Activated B cell treated with CpG ODN at 0.5 μM for 24 hours (primary cell): ENCODE measurements around the gene PDGFB. TPM values are rescaled to one million over a fixed set of nuclear protein-coding genes. Genes with fewer than 3 reads are reported as not detected.

ENCODE experiments used
- ATAC-seq: fragments of 200-7000 bp; cut with Tn5 transposase; one replicate; pipeline ENCODE4 v1.10.0; 2021; ENCODE audit warnings: low read depth, mild to moderate bottlenecking, moderate library complexity
- CTCF ChIA-PET: fragments of 350-600 bp; sonication (Branson Sonifier 250); formaldehyde crosslinking; loops from one replicate; lab custom pipeline; 2021; ENCODE audit warnings: antibody characterized with exemption; lab: Charles Lee
- POLR2A ChIA-PET: fragments of 350-600 bp; sonication (Branson Sonifier 250); formaldehyde crosslinking; loops from one replicate; lab custom pipeline; 2021; ENCODE audit warnings: antibody characterized with exemption; lab: Charles Lee
- DNase-seq: peaks from one replicate; pipeline ENCODE4 v3.0.0; 2022
- H3K27ac Mint-ChIP-seq: one replicate; pipeline ENCODE4 v1.8.0; 2020; ENCODE audit warnings: mixed read lengths
- H3K27me3 Mint-ChIP-seq: one replicate; pipeline ENCODE4 v1.8.0; 2021; ENCODE audit warnings: mixed read lengths
- H3K36me3 Mint-ChIP-seq: one replicate; pipeline ENCODE4 v1.8.0; 2021; ENCODE audit warnings: low read depth, mixed read lengths
- H3K4me1 Mint-ChIP-seq: one replicate; pipeline ENCODE4 v1.8.0; 2021; ENCODE audit warnings: mixed read lengths
- H3K4me3 Mint-ChIP-seq: one replicate; pipeline ENCODE4 v1.8.0; 2020; ENCODE audit warnings: mild to moderate bottlenecking, mixed read lengths
- H3K9me3 Mint-ChIP-seq: one replicate; pipeline ENCODE4 v1.8.0; 2020; ENCODE audit warnings: mixed read lengths
- CTCF ChIP-seq: fragments of 200-600 bp; IDR thresholded peaks from one replicate; pipeline ENCODE4 v1.8.0; 2022; ENCODE audit warnings: antibody characterized with exemption, mild to moderate bottlenecking
- intact Hi-C: fragments of 100-400 bp; cut with micrococcal nuclease; formaldehyde crosslinking; loops from one replicate; pipeline ENCODE4 v1.15.1; 2024
- total RNA-seq: library from RNA; stranded (reverse); gene quantifications from 2 replicates; pipeline ENCODE4 v1.2.3, GENCODE V29; 2022

PDGFB gene
- total RNA-seq, 1 donor from 2014 or later, result not detected

- POLR2A ChIA-PET, result no interaction called here
- no peaks in the 10 kb centered on the region for H3K36me3 Mint-ChIP-seq
- CTCF ChIA-PET, result interaction anchor here (1.5 kb wide), 1 partner anchor 95 kb away, joined by 5 read pairs; no protein-coding TSS in a partner anchor
- no peak overlapping the region for H3K4me3 Mint-ChIP-seq
- H3K27ac Mint-ChIP-seq, result no peak overlapping the region
- H3K9me3 Mint-ChIP-seq, result peaks cover 2% of the 10 kb centered on the region
- peaks cover 44% of the 10 kb centered on the region for H3K27me3 Mint-ChIP-seq
- intact Hi-C loops, result no loop called here
- no peak for ATAC-seq
- H3K4me1 Mint-ChIP-seq, result no peaks in the 10 kb centered on the region
- no peak for DNase-seq
- no peak for TF ChIP-seq CTCF
Measured at GRCh38 chr22:39215426-39216142, 29.2 kb downstream of the PDGFB start.

- H3K27me3 Mint-ChIP-seq, result peaks cover 43% of the 10 kb centered on the region
- no peaks in the 10 kb centered on the region for H3K4me1 Mint-ChIP-seq
- POLR2A ChIA-PET, result no interaction called here
- H3K4me3 Mint-ChIP-seq, result no peak overlapping the region
- intact Hi-C loops, result no loop called here
- DNase-seq (no peak), ATAC-seq (no peak)
- peaks cover 2% of the 10 kb centered on the region for H3K9me3 Mint-ChIP-seq
- no peak overlapping the region for H3K27ac Mint-ChIP-seq
- H3K36me3 Mint-ChIP-seq, result no peaks in the 10 kb centered on the region
- CTCF ChIA-PET, result interaction anchor here (1.5 kb wide), 1 partner anchor 96 kb away, joined by 5 read pairs; no protein-coding TSS in a partner anchor
- TF ChIP-seq CTCF, result no peak
Measured at GRCh38 chr22:39215070-39215396, 29.7 kb downstream of the PDGFB start.

DNA sequence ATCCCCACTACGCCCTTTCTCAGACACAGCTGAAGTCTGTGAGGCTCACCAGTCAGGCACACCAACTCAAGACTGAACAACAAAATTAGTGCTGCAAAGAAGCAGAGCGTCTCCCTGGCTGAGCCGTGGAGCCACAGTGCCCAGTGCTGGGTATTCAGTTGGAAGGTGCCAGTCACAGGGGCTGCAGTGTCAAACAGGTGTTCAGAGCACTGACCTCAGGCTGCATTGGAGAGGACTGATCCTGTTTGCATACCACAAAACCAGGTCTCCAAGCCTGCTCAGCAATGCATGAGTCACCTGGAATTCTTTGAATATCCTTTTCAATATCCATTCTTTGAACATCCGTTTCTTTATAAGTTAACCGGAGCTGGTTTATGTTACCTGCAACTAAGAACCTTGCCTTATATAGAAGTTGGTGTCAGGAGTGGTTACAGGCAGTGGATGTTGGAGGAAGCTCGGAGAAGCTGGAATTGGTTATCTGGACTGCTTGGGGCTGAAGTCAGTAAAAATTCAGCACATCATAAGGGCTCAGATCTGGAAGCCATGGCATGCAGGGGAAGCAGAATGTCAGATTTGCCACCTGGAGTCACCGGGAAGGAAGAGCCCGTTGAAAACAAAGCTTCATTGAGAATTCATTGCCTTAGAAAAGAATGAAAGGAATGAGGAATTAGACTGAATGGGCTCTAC is 30.3 kb downstream of the PDGFB start:
- POLR2A ChIA-PET, result no interaction called here
- no peak for TF ChIP-seq CTCF
- intact Hi-C loops, result no loop called here
- Mint-ChIP-seq H3K36me3 (no peaks in the 10 kb centered on the region), H3K27me3 (peaks cover 39% of the 10 kb centered on the region), H3K4me3 (no peak overlapping the region), H3K9me3 (peaks cover 2% of the 10 kb centered on the region), H3K27ac (no peak overlapping the region), H3K4me1 (no peaks in the 10 kb centered on the region)
- CTCF ChIA-PET, result interaction anchor here (1.5 kb wide), 1 partner anchor 96 kb away, joined by 5 read pairs; no protein-coding TSS in a partner anchor
- ATAC-seq (no peak), DNase-seq (no peak)

- H3K4me1 Mint-ChIP-seq, result no peaks in the 10 kb centered on the region
- H3K9me3 Mint-ChIP-seq, result peaks cover 2% of the 10 kb centered on the region
- DNase-seq (no peak), ATAC-seq (no peak)
- POLR2A ChIA-PET, result no interaction called here
- H3K4me3 Mint-ChIP-seq, result no peak overlapping the region
- H3K27me3 Mint-ChIP-seq, result peaks cover 36% of the 10 kb centered on the region
- CTCF ChIA-PET, result no interaction called here
- intact Hi-C loops, result no loop called here
- TF ChIP-seq CTCF, result no peak
- no peaks in the 10 kb centered on the region for H3K36me3 Mint-ChIP-seq
- H3K27ac Mint-ChIP-seq, result no peak overlapping the region
Measured at GRCh38 chr22:39214006-39214382, 30.8 kb downstream of the PDGFB start.

DNA sequence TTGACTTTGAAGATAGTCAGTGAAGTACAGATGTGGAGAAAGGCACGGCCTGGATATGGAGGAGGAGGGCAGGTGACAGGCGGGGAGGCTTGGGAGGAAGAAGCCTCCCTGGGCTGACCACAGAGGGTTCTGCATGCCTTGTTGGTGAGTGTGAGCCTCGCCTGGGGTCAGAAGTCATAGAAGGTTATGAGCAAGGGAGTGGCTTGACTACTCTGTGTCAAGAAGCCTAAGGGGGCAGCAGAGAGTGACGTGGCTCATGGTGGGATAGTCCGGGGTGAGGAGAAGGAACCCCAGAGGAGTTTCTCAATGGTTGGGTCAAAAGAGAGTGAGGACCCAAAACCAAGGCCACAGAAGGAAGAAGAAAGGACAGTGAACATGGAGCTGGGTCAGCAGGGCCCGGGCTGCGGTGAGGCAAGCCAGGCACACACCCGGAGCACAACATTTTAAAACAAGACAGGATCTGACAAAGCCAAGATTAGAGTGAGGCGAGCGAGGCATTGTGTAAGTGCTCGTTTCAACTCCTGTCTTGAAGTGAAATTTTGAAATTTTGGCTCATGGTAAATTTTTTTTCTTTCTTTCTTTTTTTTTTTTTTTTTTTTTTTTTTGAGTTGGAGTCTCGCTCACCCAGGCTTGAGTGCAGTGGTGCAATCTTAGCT is 31.9 kb downstream of the PDGFB start:
- no peak for DNase-seq
- ChIA-PET CTCF (no interaction called here), POLR2A (interaction anchor here (0.6 kb wide), 1 partner anchor 141 kb away, joined by 3 read pairs; no protein-coding TSS in a partner anchor)
- TF ChIP-seq CTCF, result no peak
- ATAC-seq, result no peak
- intact Hi-C loops, result no loop called here
- no peaks in the 10 kb centered on the region for H3K36me3 Mint-ChIP-seq
- H3K4me3 Mint-ChIP-seq, result no peak overlapping the region
- no peaks in the 10 kb centered on the region for H3K4me1 Mint-ChIP-seq
- no peak overlapping the region for H3K27ac Mint-ChIP-seq
- H3K9me3 Mint-ChIP-seq, result no peaks in the 10 kb centered on the region
- peaks cover 33% of the 10 kb centered on the region for H3K27me3 Mint-ChIP-seq
